IPS DF 6.9 (cell line): Measurements from ENCODE around the gene CFLAR.
"Not testable (repeated sequence)": the region's sequence is repeated elsewhere in the genome, so short reads cannot be mapped to it uniquely, and the experiment has no call there.

Experiments used
- DNase-seq: peaks from one replicate; pipeline ENCODE4 v3.0.0-alpha.2; 2013; ENCODE audit warnings: low read depth, low spot score
- H3K27ac ChIP-seq: one replicate; pipeline ENCODE4 v1.5.1; 2013; ENCODE audit warnings: low read length, control low read depth
- H3K27me3 ChIP-seq: 2 replicates; pipeline ENCODE4 v1.6.1; 2013; ENCODE audit warnings: mild to moderate bottlenecking, low read length; ENCODE audit not compliant: control insufficient read depth, insufficient read depth
- H3K36me3 ChIP-seq: 2 replicates; pipeline ENCODE4 v1.6.1; 2013; ENCODE audit warnings: low read length; ENCODE audit not compliant: control insufficient read depth, insufficient read depth
- H3K4me1 ChIP-seq: 2 replicates; pipeline ENCODE4 v1.6.1; 2013; ENCODE audit warnings: low read length; ENCODE audit not compliant: control insufficient read depth, insufficient read depth
- H3K4me3 ChIP-seq: 2 replicates; pipeline ENCODE4 v1.5.1; 2013; ENCODE audit warnings: mild to moderate bottlenecking, low read length
- H3K9me3 ChIP-seq: 2 replicates; pipeline ENCODE4 v1.6.1; 2013; ENCODE audit warnings: low read length, inconsistent platforms; ENCODE audit not compliant: control insufficient read depth, insufficient read depth
- WGBS: extraction: QIAGEN DNeasy Blood & Tissue Kit; methylation state at CpG from one replicate; pipeline ENCODE4 v1.1.7; 2013; ENCODE audit warnings: mixed read lengths, missing lambda C conversion rate; ENCODE audit not compliant: insufficient read length, insufficient coverage; 5-methylcytosine and 5-hydroxymethylcytosine counted together

Gene CFLAR

GRCh38 chr2:201132518-201132917 lies 16.6 kb downstream of the CFLAR start:
- Histone ChIP-seq H3K4me3 (no peak overlapping the region), H3K27ac (no peak overlapping the region), H3K9me3 (no peaks in the 10 kb centered on the region)

GRCh38 chr2:201135386-201135785 lies 19.4 kb downstream of the CFLAR start:
- H3K4me1 ChIP-seq = no peaks in the 10 kb centered on the region
- H3K36me3 ChIP-seq = 0 out of 2 replicates have a peak, but pooled peaks cover 5% of the 10 kb centered on the region
- no peaks in the 10 kb centered on the region for H3K27me3 ChIP-seq
- no CpG with 5 or more reads among the region's 4 CpGs for WGBS
- H3K9me3 ChIP-seq = no peaks in the 10 kb centered on the region
- no peak overlapping the region for H3K4me3 ChIP-seq
- no peak overlapping the region for H3K27ac ChIP-seq
- DNase-seq = no peak

More at GRCh38 chr2:201132518-201132917, 16.6 kb downstream of the CFLAR start:
- no CpG with 5 or more reads among the region's 1 CpG for WGBS
- H3K4me1 ChIP-seq = peaks cover under 1% of the 10 kb centered on the region; the same call in 1 of the 2 replicates
- H3K27me3 ChIP-seq = no peaks in the 10 kb centered on the region
- DNase-seq = no peak
- H3K36me3 ChIP-seq = 0 out of 2 replicates have a peak, but pooled peaks cover 5% of the 10 kb centered on the region

GRCh38 chr2:201136889-201137321 lies 20.9 kb downstream of the CFLAR start:
- H3K9me3 ChIP-seq = no peaks in the 10 kb centered on the region
- no peak overlapping the region for H3K27ac ChIP-seq
- no CpG with 5 or more reads among the region's 3 CpGs for WGBS
- 0 out of 2 replicates have a peak, but pooled peaks cover 5% of the 10 kb centered on the region for H3K36me3 ChIP-seq
- no peaks in the 10 kb centered on the region for H3K4me1 ChIP-seq
- no peak overlapping the region for H3K4me3 ChIP-seq
- no peaks in the 10 kb centered on the region for H3K27me3 ChIP-seq
- DNase-seq = no peak

GRCh38 chr2:201137505-201138400 lies 21.8 kb downstream of the CFLAR start:
- no peak for DNase-seq
- Histone ChIP-seq H3K4me3 (no peak overlapping the region), H3K4me1 (no peaks in the 10 kb centered on the region), H3K36me3 (0 out of 2 replicates have a peak, but pooled peaks cover 5% of the 10 kb centered on the region), H3K9me3 (no peaks in the 10 kb centered on the region), H3K27ac (no peak overlapping the region), H3K27me3 (no peaks in the 10 kb centered on the region)
- no CpG with 5 or more reads among the region's 28 CpGs for WGBS

- no peaks in the 10 kb centered on the region for H3K9me3 ChIP-seq
- no peak overlapping the region for H3K4me3 ChIP-seq
- no peaks in the 10 kb centered on the region for H3K27me3 ChIP-seq
- DNase-seq = no peak
- H3K27ac ChIP-seq = no peak overlapping the region
- H3K4me1 ChIP-seq = no peaks in the 10 kb centered on the region
- 0 out of 2 replicates have a peak, but pooled peaks cover 5% of the 10 kb centered on the region for H3K36me3 ChIP-seq
- no CpG with 5 or more reads among the region's 15 CpGs for WGBS
These were observed 22.5 kb downstream of the CFLAR start for GRCh38 chr2:201138401-201138970.

GRCh38 chr2:201138986-201139781 lies 23.2 kb downstream of the CFLAR start:
- H3K27ac ChIP-seq, H3K9me3 ChIP-seq, H3K4me3 ChIP-seq, H3K4me1 ChIP-seq, DNase-seq, H3K36me3 ChIP-seq, H3K27me3 ChIP-seq: not testable (repeated sequence)
- no CpG with 5 or more reads among the region's 14 CpGs for WGBS

GRCh38 chr2:201139836-201140604 lies 24.1 kb downstream of the CFLAR start:
- Histone ChIP-seq H3K4me1 (no peaks in the 10 kb centered on the region), H3K9me3 (no peaks in the 10 kb centered on the region), H3K27ac (no peak overlapping the region), H3K27me3 (no peaks in the 10 kb centered on the region), H3K36me3 (0 out of 2 replicates have a peak, but pooled peaks cover 5% of the 10 kb centered on the region), H3K4me3 (no peak overlapping the region)
- DNase-seq = no peak
- no CpG with 5 or more reads among the region's 34 CpGs for WGBS

DNA sequence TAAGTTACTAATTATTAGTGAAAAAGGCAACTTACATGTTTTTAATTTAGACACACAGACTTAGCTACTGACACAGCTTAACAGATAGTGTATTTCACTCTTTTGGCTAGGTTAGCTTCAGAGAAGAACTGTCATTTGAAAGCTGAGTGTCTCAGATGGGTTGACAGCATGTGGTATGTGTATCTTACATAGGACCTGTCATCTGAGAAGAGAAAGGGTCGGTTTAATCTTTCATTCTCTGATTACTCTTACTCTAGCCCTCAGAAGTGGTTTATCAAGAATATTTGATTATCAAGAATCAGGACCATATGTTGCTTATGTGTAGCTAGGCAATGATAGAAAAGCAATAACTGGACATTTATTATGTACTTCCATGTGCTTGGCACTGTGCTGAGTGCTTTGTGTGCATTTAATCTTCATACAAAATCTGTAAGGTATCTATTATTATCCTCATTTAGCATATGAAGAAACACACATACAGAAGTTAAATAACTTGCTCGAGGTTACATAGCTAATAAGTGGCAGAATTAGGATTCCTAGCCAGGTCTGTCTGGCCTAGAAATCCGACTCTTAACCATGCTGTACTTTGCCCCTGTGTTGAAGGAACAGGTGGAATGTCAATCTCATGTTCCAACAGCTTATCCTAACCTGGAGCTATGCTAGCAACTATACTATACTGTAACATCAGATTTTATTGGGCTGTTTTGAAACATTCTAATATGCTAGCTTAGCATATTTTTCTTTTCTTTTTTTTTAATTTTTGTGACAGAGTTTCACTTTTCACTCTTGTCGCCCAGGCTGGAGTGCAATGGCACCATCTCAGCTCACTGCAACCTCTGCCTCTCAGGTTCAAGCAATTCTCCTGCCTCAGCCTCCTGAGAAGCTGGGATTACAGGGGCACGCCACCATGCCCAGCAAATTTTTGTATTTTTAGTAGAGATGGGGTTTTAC lies 28.4 kb downstream of the CFLAR start:
- Histone ChIP-seq H3K4me1 (no peaks in the 10 kb centered on the region), H3K27me3 (no peaks in the 10 kb centered on the region), H3K4me3 (no peak overlapping the region), H3K36me3 (no peaks in the 10 kb centered on the region), H3K27ac (no peak overlapping the region), H3K9me3 (no peaks in the 10 kb centered on the region)
- no peak for DNase-seq
- no CpG with 5 or more reads among the region's 5 CpGs for WGBS

DNA sequence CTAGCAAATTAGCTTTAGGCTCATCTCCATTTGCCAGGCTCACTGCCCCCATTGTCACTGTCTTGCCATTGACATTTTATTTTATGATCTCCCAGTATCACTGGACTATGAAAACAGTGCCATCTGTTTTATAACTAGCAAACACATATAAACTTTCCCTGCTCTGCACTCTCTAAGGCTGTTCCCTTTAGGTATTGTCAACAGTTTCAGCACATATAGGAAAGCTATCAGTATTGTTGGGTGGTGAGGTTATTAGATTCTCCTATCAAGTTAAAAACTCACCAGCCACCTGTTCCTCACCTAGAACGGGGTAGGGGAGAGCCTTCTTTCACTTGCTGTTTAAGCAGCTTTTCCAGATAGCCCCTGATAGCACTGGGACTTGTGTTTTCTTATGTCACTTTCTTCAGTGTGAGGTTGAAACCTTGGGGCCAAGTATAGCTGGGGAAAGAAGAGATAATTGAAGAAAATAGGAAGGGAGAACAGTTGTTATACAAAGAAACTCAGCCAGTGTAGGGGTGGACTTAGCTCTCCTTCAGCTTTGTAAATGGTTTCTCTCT lies 32.5 kb downstream of the CFLAR start:
- Histone ChIP-seq H3K36me3 (no peaks in the 10 kb centered on the region), H3K27ac (no peak overlapping the region), H3K27me3 (no peaks in the 10 kb centered on the region), H3K4me3 (no peak overlapping the region), H3K4me1 (no peaks in the 10 kb centered on the region), H3K9me3 (no peaks in the 10 kb centered on the region)
- no peak for DNase-seq
- WGBS = no CpG with 5 or more reads among the region's 1 CpG
